Amygdala (tissue), 56 donors: ENCODE measurements around the gene EDN2.
A peak's percentile ranks its signal among the peaks of the same experiment; 100 is the strongest.

Source experiments
- DNase-seq, 56 donors: peaks; one replicate each; lab custom pipeline; 2025; lab: John Stamatoyannopoulos, UW

EDN2 gene

DNA sequence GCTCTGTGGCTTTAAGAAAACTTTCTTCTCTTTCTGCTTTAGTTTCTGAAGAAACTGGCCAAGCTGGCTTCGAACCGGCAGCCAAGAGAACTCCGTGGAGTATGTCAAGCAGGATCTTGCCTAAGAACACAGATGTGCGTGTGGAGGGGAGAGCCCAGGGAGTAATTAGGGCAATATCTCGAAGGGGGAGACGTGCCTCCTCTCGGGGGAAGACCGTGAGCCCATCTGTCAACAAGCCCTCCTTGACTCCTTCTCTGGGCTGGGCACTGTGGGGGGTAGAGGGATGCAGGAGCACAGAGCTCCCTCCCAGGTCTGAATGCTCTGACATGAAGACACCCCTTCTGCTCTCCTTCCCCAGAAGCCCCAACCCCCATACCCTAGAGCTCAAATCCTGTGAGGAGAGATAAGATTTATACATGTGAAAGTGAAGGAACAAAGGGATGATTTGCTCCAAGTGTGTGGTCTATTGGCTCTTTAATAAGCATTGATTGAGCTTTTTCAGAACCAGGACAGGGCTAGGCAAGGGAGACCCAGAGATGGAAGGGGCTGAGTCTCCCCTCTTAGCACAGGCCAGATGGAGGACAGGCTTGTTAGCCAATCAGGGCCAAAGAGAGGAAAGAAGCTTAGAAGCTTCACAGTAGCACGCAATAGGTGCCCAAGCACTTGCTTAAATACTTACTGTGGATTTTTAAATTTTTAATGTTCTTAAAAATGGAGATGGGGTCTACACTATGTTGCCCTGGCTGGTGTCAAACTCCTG lies 37.5 kb downstream of the EDN2 start:
- no peak for DNase-seq

DNA sequence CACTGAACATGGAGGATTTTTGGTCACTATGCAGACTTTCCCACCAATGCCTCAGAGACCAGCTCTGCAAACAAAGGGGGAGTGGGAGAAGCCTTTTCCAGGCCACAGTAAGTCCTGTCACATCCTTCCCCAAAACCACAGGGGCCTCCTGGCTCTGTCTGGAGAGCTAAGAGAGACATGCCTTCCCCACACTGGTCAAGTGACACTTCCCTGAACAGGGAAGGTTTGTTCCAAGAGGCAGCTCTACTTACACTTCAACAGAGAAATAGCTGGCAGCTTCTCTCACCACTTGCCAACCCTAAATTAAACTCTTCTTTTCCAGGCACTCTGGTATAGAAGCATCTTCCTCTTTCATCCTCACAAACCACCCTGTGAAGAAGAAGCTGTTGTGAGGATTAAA lies 39.7 kb downstream of the EDN2 start:
- DNase-seq = no peak

DNA sequence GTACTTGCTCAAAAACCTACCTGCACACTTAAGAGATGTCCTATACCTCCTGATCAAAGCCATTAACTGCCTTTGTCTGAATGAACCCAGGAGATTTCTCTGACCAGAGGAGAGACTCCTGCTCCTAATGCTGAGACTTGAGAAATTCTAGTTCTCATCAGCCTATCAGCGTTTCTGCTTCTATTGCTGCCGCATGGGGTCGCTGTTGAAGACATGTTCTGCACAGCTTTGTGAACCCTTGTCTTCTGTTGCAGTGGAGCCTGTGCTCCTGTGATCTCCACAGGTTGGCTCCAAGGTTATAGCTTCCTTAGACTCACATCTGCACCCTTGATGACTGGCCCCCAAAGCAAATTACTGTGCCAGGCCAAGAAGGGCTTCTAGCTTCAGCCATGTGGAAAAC lies 40.2 kb downstream of the EDN2 start:
- DNase-seq = no peak

DNA sequence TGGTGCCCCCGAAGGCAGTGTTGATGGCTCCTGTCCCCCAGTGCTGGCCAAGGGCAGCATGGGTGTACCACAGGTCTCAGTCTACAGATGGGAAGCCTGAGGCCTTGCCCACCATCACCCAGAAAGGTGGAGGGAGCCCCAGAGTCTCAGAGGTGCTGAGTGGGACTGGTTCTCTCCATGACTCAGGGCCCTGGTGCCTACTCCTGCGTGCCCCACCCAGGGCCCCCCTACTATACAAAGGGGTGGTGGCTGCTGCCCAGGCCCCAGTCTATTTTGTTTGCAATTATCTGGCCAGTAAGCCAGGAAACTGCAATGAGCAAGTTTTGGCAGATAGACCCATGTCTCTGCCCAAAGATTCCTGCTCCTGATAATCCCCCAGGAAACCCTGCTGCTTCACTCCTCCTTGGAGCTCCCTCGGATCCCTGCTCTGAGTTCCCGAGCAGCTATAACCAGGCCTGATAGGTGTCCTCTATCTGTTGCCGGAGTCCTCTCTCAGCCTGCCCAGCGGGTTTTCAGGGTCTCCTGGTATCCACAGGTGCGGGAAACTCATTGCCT lies 41.7 kb downstream of the EDN2 start:
- no peak for DNase-seq

DNA sequence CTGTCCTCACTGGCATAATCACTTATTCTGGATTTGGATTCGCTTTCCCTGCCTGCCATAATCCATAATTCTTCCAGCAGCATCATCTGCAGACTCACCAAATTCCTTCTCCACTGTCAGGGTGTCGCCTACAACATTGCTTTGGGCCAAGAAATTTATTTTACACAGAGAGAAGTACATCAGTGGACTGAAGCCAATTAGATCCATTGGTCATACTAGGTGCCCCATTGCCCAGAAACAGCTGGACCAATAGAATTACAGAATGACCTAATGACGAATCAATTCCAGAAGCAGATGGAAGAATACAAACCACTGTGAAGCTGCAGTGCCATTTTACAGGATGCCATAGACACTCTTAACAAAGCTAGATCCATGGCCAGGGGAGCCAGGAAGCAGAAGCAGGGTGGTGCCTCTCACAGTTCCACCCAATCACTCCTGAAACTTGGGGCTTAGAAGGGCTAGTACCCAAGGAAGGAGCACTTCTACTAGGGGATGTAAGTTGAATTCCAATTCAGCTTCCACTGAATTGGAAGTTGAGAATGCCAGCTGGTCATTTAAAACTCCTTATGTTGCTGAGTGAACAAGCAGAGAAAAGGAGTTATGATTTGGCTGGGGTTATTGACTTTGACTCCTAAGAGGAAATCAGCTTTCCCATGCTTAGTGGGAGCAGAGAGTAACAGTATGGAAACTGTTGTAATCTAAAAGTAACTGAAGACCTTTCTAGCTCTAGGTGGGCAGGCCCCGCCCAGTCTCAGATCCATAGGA lies 44.0 kb downstream of the EDN2 start:
- DNase-seq = no peak

DNA sequence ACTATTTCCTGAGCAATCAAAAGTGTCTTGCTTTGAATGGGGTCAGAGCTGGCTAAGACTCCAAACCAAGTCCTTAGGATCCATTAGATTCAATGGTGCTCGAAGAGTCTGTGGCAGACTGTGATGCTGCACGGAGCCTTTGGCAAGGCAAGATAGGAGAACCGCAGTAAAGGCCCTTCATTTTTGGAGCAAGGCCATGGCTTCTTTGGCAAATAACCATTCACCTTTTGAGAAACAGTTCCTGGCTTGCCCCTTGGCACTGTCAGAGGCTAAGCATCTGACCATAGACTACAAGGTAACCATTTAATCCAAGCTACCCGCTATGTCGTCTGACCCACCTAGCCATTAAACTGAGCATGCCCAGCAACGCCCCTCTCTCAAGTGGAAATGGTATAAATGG lies 45.2 kb downstream of the EDN2 start:
- no peak for DNase-seq

DNA sequence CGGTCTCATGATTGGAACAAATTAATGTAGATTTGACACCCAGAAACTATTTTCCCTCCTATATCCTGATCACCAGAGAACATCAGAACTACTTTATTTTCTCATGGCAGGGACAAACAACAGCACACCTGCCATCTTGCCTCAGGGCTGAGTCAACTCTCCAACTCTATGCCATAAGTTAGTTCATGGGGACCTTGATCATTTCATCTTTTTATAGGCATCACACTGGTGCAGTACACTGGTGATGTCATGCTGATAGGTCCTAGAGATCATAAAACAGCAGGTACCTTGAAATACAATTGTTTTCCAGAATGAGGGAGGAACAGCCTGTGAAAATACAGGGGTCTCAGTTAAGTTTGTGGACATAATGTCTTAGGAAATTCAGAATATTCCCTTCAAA lies 45.8 kb downstream of the EDN2 start:
- no peak for DNase-seq

DNA sequence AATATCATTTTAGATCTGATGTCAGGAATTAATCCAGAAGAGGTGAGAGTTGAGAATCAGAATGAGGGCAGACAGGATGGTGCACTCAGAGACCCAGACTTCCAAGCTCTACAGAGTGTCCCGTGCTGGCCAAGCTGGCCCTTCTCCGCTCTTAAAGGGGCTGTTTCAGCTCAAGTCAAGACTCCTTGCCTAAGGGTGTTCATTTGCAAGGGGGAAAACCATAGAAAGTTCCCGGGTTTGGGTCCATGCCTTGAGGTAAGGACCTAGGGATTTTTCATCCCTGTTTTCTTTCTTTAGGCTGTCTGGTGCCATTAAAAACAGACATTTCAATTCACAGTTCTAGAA lies 47.5 kb downstream of the EDN2 start:
- no peak for DNase-seq

DNA sequence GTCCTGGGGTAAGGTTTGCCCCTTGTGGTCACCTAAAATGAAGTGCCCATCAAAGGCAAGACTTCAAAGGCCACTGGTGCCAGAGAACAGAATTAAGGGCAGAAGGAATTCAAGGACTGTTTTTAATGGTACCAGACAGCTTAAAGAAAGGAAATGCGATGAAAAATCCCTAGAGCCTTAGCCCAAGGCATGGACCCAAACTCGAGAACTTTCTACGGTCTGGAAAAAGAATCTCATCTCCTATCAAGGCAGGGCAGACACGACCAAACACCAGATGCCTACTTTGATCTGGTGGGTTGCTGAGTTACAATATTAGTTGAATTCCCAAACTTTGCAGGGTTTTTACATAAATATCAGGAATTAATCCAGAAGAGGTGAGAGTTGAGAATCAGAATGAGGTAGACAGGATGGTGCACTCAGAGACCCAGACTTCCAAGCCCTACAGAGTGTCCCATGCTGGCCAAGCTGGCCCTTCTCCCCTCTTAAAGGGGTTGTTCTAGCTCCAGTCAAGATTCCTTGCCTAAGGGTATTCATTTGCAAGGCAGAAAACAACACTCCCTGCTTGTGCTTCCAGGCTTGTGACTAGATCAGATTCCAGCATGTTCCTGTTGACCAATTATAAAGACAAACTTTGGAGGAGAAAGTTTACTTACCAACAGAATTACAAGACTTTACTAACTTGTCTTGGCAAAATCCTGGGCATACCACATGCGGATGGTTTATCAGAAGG lies 48.0 kb downstream of the EDN2 start:
- DNase-seq = no peak

DNA sequence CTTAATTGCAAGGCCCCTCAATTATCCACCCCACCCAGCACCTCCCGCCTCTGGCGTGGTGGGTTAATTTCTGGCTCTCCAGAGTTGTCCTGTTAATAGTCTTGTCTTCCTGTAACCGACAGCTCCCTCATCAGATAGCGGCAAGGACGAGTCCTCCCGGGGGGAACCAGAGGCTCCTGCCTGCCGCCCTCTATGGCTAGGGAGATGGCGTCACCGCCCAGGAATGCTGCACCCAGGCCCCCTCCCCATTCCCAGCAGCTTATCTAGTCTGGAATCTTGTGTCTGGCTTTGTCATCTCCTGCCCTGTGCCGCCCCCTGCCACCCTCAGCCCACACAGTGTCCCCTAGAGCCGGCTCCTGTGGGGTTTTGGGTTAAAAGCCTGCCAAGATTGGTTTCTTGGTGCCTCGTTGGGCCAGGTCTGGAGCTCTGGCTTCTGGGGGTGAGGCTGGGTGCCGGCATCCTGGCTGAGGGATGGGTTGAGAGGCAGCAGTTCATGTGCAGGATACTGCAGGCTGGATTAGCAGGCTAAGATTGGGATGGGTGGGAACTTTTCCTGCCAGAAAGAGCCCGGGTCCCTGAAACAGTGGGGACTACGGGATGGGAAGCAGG lies 48.8 kb downstream of the EDN2 start:
- DNase-seq = no peak

DNA sequence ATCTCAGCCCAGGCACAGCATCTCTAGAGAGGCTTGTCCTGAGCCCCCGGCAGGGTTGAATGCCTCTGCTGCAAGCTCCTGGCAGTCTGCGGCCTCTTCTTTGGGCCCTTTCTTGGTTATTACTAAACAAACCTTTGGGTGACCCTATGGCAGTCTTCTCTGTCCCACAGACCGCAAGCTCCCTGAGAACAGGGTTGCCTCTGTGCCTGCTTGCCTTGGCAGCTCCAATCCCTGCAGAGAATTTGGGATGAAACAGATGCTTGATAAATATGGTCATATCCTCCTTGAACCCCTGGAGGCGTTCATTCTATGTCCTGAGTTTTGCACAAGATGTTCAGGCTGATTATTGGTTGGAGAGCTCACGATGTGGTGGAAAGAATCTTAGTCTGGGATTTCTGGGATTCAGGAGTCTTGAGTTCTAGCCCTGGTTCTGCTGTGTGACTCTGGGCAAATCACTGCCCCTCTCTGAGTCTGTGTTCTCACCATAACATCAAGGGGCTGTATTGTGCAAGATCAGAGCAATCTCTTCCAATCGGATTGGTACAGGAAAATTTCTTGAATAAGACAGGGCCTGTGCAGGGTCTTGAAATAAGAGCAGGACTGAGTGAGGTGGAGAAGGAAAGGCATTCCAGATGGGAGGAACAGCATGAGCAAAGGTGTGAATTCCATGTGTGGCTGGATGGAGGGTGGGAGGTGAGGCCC lies 49.6 kb downstream of the EDN2 start:
- no peak for DNase-seq

DNA sequence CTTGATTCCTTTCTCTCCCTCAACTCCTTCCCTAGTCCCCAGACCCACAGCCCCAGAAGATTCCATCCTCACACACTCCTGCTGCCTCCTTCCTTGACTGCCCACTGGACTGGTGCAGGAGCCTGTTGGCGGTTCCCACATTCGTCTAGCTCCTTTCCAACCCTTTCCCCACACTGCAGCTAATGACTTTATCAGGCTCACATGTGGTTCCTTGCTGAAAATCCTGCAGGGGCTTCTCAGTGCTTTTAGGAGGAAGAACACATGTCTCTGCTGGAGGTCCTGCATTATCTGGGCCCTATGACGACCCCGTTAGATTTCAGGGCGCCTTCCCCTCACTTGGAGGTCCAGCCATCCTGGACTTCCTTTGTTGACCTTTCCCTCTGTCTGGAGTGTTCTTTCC lies 50.2 kb downstream of the EDN2 start:
- no peak for DNase-seq

DNA sequence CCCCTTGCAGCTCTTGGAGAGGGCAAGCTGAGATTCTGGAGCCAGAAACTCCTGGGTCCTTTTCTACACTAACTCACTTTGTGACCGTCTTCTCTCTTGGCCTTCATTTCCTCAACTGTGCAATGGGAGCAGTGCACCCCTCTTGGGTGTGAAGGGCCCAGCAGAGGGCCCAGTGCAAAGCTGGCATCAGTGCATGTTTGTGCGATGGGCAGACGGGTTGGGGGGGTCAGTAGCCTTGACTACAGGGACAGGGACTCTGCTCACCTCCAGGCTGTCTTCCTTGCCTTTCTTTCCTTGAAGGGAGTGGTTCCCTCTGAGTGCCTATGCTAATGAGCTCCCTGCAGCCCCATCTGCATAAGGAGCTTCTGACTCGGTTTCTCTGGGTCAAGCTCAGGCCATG lies 51.0 kb downstream of the EDN2 start:
- no peak for DNase-seq

DNA sequence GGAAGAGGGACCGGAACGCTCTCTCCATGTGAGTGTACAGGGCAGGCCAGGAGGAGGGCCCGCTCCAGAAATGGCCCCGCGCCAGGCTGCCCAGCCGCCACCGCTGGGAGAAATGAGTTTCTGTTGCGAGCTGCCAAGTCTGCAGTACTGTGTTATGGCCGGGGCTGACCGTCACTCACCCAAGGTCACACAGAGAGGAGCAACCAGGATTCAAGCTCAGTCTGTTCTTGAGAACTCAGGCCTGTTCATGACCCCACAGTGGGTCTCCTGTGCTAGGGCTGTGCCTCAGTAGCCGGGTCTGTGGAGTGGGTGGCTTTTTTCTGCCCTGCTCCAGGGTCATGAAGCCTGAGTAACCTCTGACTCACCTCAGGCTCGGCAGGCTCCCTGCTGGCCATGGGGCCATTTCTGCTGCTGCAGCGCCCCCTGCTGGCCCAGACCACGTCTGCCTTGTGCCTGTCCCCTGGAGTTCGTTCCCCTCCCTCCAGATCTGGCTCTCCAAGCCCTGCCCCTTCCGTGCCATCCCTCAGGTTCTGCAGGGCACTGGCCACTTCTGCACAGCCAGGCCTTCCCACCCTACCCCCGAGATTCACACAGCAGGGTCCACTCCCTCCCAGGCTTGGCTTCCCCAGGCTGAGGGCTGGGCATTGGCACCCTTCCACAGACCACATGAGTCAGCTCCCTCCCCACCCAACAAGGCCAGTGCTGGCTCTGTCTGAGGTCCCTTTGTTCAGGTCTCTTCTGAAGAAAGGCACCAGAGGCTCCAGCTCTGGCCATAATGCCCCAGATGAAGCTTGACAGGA lies 51.8 kb downstream of the EDN2 start:
- peak in 52 of 56 donors; percentile 21 to 93 (median 74) for DNase-seq

DNA sequence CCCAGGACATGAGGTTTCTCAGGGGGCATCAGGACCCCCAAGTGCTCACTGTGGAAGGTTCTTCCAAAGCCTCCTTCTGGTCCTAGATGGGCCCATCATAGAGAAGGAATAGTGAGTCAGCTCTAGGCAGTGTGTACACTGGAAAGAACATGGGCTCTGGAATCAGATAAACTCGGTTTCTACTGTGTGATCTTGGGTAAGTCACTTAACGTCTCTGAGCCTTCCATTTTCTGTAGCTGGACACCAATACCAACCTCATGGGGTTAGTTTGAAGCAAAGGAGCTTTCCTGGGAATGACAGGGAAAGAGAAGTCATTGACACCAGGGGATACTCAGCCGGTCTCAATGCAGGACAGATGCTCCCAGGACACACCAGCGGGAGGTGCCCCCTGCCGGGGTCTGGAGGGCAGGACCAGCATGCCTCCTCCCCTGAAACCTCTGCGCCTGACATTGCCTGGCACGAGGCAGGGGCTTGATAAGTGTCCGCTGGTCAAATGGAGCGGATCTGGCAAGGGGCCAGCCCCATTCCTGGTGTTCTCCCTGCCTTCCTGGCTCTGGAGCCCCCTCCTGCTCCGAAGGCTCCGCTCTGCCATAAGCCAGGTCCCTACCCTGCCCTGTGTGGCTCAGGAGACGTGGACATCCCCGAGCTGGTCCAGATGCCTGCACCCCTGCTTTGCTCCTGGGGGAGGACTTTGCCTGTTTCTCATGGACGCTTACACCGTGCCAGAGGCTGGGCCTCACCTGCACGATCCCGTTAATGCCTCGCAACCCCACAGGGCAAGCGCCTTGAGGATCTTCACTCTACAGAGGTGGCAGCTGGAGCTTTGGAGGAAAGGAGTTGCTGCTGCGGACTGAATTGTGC lies 52.8 kb downstream of the EDN2 start:
- DNase-seq = peak in 3 of 56 donors; percentile 10 to 50 (median 12)

DNA sequence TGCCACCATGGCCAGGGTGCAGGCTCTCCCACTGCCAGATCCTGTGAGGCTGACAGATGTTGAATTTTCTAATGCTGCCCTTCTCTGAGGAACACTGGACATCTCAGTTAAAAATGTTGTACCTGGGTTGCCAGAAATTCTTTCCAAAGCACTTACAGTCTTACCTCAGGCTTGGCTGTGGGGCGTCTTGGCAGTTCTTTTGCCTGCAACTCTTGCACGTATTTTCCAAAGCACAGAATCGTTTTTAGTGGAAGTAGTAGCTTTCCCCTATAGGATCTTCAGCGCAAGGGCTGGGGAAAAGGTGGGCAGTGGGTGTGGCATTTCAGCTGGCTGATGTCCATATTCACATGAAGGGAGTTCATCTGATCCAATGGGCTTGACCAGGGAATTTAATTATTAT lies 53.9 kb downstream of the EDN2 start:
- DNase-seq = no peak

DNA sequence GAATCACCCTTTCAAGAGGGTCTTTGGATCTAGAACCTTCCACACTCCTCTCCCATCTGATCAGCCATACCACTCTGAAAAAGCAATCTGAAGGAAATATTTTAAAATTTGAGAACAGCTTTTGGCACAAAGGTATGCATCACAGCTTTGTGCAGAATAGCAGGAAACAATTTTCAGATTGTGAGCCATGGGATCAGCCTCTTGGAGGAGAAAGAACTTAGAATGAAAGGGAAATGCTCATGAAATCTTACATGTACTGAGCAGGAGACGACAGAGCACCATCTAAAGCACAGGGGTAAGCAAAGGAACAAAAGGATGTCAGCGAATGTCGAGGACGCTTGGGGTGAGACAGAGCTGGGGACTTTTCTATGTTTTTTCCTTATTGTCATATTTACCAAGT lies 54.4 kb downstream of the EDN2 start:
- DNase-seq = no peak

DNA sequence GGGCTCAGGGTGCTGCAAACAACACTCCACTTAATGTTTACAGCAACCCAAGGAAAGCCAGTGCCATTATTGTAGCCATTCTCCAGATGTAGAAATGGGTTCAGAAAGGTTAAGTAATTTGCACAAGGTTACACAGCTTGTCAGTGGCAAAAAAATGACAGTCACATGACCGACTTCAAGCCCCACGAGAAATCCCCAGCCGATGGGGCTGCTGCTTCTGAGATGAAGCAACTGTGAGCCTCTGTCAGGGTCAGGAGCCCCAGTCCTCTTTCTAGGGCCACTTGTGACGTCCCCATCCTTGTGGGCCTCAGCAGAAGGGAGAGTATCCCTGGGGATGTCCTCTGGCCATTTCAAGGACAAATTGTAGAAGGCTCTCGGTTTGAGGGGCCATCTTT lies 54.8 kb downstream of the EDN2 start:
- DNase-seq = no peak
